IPS DF 19.7 (cell line): ENCODE data around the gene AP1G2.
"Not testable (repeated sequence)": the region's sequence is repeated elsewhere in the genome, so short reads cannot be mapped to it uniquely, and the experiment has no call there.

Source experiments
- DNase-seq: peaks from one replicate; pipeline ENCODE4 v3.0.0-alpha.2; 2013; ENCODE audit warnings: low read depth, low spot score

AP1G2 gene

DNA sequence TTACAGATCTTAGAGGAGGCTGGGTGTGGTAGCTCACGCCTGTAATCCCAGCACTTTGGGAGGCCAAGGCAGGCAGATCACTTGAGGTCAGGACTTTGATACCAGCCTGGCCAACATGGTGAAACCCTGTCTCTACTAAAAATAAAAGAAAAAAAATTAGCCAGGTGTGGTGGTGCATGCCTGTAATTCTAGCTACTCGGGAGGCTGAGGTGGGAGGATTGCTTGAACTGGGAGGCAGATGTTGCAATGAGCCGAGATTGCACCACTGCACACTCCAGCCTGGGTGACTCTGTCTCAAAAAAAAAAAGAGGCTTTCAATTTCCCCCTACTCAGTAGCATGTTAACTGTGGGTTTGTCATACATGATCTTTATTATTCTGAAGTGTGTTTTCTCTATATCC is 26.6 kb upstream of the AP1G2 start:
- not testable (repeated sequence) for DNase-seq

DNA sequence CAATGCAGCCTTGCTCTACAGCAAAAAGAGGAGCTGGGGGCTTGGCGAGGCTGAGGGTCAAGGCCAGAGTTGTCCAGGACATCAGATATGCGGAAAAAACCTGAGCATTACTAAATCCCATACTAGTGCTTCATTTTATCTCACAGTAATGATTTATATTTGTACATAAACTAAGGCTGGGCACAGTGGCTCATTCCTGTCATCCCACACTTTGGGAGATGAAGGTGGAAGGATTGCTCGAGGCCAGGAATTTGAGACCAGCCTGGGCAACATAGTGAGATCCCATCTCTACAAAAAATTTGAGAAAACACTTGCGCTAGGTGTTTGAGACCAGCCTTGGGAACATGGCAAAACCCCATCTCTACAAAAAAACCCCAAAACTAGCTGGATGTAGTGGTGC is 22.6 kb upstream of the AP1G2 start:
- DNase-seq, result no peak

DNA sequence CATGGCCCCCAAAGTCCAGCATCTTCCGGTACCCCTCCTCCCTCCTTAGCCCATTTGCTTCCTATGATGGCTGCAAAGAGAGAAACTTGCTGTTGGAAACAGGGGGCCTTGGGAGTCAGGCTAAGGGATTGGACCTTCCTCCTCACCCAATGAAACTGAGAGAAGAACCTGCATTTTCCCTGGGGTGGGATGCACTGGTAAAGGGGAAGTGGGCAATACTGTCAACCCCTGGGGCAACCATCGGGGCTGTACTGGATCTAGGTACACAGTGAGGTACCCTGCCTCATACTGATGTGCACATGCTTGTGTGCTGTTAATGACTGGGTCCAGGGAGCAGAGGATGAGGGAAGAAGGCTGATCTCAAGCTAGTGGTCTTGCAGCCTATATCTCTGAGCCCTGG is 22.0 kb upstream of the AP1G2 start:
- no peak for DNase-seq

DNA sequence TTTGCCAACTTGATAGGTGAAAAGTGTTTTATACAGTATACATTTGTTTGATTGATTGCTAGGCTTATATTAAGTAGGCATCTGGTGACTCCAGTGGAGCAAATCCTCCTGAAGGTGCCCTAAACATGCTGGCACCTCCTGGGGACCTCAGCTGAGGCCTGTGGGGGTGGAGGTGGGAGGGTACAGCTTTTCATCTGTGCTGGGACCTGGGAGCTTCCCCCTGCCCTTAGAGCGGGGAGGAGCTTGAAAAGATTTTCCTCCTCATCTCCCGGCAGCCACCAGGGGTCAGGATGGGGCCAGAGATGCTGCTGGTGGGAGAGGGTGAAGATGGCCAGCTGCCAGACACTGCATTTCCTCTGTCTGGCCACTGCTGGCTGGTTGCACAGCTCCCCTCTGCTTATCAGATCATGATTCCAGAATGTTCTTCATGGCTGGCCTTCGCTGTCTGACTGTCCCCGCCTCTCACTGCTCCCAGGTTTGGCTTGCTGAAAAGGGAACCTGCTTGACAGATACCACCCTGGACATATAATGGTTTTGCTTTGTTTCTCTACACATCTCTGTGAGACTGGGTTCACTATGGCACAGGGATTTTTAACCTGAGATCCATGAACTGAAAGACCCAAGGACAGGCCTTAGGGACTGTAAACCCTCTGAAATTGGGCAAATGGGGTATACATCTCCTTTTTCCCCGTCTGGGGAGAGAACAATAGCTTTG is 21.4 kb upstream of the AP1G2 start:
- DNase-seq, result no peak

DNA sequence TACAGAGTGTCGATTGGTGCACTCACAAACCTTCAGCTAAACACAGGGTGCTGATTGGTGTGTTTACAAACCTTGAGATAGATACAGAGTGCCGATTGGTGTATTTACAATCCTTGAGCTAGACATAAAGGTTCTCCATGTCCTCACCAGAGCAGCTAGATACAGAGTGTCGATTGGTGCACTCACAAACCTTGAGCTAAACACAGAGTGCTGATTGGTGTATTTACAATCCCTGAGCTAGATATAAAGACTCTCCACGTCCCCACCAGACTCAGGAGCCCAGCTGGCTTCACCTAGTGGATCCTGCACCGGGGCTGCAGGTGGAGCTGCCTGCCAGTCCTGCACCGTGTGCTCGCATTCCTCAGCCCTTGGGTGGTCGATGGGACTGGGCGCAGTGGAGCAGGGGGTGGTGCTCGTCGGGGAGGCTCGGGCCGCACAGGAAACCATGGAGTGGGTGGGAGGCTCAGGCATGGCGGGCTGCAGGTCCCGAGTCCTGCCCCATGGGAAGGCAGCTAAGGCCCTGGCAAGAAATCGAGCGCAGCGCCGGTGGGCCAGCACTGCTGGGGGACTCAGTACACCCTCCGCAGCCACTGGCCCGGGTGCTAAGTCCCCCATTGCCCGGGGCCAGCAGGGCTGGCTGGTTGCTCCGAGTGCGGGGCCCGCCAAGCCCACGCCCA is 17.1 kb upstream of the AP1G2 start:
- DNase-seq, result not testable (repeated sequence)

DNA sequence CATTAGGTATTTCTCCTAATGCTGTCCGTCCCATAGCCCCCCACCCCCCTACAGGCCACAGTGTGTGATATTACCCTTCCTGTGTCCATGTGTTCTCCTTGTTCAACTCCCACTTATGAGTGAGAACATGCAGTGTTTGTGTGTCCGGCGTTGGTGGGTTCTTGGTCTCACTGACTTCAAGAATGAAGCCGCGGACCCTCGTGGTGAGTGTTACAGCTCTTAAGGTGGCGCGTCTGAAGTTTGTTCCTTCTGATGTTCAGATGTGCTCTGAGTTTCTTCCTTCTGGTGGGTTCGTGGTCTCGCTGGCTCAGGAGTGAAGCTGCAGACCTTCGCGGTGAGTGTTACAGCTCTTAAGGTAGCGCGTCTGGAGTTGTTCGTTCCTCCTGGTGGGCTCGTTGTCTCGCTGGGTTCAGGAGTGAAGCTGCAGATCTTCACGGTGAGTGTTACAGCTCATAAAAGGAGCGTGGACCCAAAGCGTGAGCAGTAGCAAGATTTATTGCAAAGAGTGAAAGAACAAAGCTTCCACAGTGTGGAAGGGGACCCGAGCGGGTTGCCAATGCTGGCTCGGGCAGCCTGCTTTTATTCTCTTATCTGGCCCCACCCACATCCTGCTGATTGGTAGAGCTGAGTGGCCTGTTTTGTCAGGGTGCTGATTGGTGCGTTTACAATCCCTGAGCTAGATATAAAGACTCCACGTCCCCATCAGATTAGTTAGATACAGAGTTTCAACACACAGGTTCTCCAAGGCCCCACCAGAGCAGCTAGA is 16.4 kb upstream of the AP1G2 start:
- DNase-seq, result not testable (repeated sequence)

DNA sequence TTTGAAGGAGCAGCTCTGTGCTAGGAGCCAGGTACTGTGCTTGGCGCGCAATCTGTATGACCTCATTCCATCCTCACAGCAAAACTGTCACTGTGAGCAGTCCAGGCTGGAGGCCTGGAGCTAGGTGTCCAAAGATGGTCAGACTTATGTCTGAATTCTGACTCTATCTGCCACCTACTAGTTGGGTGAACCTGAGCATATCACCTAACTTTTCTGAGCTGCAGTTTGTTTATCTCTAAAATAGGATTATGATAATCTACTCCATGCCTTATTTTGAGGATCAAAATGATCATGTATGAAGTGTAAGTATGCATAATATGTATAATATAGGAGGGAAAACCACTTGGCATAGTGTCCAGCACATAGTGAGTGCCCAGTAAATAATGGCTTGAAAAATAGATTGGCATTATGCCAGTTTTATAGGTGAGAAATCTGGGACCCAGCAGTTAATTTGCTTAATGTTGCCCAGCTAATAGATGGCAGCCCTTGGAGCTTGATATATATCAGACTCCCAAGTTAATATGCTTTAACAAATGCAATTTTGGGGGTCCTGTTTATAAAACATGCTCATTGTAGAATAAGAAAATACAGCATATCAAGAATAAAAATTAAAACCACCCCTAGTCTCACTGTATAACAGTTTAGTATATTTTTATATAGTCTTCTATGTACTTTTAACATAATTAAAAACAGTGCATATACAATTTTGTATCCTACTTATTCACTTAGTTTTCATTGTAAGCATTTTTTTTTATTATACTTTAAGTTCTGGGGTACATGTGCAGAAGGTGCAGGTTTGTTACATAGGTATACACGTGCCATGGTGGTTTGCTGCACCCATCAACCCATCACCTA is 15.5 kb upstream of the AP1G2 start:
- no peak for DNase-seq

DNA sequence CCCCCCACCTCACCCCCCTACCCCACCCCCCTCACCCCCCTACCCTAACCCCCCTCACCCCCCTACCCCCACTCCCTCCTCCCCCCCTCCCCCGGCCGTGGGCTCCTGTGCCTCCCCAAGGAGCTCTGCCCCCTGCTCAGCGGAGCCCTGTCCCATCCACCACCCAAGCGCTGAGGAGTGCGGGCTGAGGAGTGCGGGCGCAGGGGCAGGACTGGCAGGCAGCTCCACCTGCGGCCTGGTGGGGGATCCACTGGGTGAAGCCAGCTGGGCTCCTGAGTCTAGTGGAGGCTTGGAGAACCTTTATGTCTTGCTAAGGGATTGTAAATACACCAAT is 13.3 kb upstream of the AP1G2 start:
- DNase-seq, result no peak

DNA sequence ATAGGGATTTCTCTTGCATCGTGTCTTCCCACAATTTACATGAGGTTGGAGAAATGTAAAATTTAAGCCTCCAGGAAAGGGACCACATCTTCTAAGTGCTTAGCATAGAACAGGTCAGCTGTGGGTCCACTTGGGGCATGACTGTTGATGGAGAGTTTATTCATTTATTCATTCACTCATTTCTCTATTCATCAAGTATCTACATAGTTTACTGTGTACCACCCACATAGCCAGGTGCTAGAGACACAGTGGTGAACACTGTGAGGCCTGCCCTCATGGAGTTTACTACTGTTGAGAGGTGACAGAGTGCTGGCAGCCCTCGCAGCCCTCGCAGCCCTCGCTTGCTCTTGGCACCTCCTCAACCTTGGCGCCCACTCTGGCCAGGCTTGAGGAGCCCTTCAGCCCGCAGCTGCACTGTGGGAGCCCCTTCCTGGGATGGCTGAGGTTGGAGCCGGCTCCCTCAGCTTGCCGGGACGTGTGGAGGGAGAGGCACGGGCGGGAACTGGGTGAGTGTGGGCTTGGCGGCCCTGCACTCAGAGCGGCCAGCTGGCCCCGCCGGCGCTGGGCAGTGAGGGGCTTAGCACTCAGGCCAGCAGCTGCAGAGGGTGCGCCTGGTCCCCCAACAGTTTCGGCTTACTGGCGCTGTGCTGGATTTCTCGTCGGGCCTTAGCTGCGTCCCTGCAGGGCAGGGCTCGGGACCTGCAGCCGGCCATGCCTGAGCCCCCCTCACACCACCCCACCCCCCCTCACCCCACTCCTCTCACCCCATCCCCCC is 12.7 kb upstream of the AP1G2 start:
- no peak for DNase-seq

DNA sequence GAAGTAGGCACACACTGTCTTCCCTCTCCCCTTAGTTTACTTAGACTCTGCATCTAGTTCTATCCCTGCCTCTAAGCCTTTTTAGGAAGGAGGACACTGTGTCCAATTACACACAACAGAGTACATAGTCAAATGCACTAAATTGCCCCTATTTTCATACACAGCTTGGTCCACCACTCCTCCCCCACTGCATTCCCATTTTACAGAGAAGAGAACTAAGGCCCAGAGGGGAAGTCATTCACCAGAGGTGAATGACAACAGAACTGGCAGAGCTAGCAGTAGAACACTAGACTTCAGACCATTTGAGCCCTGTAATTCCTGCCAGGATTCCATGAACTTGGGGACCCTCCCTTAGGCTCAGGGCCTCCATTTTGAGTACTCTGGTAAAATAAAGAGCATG is 12.1 kb upstream of the AP1G2 start:
- DNase-seq, result no peak

DNA sequence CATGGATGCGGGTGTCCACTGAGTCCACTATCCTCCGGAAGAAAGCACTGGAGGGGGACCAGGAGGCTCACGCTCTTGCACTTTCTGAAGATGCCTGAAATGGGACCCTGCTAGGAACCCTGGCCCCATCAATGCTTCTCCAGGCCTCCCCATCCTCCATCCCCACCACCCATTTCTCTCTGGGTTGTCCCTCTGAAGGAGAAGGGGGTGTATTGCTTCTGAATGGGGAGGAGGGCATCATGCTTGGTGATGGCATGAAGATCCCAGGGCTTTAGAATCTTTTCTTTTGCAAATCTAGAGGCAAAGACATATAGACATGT is 11.7 kb upstream of the AP1G2 start:
- no peak for DNase-seq

DNA sequence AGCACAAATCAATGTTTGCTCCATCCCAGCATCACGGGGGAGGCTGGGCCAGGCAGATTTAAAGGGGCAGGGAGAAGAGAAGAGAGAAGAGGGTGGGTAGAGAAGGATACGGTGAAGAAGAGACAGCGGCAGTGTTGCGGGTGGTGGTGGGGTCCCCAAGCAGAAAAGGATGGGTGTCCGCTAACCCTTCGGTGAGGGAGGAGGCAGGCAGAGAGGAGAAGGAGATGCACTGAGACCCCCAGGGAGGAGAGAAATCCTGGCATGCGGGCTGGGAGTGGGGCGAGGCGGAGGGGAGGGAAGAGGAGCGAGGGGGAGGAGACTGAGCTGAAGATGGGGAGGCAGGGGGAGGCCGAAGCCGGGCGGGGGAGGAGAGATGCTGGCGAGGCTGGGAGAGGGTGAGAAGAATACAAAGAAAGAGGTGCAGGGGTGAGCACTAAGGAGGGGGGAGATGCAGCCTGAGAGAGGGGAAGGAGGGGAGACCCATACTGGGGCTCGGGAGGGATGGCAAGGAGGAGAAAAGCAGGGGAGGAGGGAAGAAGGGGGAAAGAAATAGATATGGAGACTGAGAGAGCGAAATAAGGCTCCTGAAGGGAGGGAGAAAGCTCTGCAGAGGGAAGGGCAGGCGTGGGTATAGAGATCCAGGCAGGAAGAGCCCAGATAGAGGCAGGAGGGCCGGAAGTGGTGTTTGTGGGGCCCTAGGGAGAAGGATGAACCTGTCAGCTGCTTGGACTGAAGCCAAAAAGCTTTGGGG is 11.1 kb upstream of the AP1G2 start, which contains the start of gene JPH4:
TSS of gene JPH4 (minus strand) at position 231 of the 751 bp plus-strand sequence. CDS start 1,337 bp downstream, outside the sequence.
- no peak for DNase-seq

DNA sequence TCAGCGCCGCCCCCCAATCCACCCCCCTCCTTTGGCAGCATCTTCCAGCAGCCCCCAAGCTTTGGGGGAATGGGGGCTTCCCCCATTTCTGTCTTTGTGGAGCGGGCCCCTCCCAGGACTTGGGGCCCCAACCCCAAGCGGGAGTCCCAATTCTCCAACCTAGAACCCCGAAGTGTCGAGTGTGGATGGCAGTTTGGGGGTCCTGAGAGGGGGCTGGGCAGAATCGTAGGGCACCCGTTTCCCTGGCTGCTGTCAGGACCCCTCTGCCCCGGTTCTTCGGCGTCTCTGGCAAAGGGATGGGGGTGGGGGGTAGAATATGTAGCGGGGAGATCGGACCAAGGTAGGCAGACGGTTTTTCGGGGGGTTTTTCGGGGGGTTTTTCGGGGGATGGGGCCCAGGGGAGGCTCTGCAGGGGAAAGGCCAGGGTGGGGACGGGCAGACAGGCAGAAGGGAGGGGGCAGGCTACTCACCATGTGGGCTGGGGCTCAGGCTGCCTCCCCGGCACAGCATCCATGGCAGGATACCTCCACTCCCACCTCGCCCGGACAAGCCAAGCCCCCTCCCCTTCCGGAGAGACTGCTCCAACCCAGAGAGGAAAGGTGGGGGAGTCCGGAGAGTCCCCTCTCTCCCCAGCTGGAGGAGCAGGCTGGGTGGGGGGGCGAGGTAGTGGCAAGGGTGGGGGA is 10.3 kb upstream of the AP1G2 start:
- DNase-seq, result no peak

DNA sequence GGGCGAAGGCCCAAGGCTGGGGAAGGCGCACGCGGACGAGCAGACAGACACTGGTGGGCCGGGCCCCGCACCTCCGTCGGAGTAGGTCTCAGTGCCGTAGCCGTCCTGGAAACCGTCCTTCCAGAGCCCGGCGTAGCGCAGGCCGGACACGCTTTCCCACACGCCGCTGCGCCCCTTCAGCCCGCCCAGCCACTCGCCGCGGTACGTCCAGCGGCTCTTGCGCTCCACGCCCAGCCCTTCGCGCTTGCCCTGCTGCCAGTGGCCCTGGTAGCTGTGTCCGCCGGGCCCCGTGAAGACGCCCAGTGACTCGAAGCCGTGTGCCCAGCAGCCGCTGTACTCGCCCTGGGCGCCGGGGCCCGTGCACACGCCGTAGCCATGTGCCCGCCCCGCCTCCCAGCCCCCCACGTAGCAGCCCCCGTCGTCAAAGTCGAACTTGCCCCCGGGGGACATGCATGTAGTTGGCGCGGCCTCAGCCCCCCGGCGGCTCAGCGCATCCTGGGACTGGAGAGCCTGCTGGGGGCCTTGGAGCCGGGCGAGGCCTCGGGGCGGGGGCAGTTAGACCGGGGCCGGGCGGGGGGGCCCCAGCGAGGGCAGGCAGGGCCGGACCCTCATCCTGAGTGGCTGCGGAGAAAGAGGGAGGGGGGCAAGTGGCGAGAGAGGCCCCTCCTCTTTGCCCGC is 9.6 kb upstream of the AP1G2 start:
- DNase-seq, result no peak

DNA sequence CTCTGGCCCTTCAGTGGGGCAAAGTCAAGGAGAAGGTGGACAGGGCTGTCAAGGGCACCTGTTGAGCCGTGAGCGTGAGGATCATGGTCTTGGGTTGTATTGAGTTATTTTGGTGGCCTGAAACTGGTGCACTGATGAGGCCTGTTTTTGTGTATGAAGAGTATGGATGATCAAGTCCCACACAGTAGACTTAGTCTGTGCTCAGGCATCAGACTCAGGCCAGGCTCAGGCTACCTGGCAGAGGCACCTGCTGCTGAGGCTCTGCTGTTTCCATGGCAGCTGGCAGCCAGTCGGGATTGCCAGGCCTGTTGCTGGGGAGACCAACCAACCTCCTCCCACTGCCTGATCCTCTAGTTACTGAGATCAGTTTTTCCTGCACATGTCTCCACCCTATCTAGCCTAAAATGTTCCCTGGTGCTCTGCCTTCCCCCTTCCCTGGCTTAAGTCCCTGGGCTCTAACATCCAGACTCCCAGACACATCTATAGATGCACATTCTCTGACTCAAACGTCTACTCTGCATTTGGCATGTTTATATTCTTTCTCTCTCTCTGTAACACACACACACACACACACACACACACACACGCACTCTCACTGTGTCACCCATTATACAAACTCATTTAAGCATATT is 5.9 kb upstream of the AP1G2 start:
- DNase-seq, result no peak

DNA sequence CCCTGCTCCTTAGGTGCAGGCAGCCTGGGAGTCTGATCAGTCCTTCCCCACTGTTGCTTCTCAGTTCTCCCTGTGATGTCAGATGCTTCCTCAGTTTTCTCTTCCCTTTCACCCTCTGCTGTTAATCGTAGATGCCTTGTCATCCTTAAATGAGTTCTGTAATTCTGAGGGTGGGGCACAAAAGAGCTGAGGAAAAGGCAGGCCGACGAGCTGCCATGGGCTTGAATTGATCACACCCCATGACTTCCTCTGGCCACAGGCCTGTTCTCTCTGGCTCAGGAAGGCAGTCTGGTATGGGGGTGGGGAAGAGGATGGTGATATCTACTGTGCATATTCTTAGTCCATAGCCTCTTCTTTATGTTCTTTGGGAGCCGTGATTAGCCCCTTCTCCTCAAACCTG is 5.2 kb upstream of the AP1G2 start:
- no peak for DNase-seq

DNA sequence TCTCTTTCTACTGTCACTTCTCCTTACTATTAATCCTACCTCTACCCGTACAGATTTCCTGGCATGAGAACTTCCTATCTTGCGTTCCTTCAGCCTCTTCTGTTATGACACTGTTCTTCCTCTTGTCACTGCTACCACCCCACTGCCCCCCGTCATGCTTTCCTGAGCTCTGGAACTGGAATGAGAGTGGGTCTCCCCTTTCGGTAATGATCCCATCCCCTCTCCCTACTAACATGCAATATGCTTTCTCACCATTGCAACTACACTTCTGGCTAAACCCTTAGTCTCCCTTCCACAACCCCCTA is 4.9 kb upstream of the AP1G2 start:
- DNase-seq, result no peak

DNA sequence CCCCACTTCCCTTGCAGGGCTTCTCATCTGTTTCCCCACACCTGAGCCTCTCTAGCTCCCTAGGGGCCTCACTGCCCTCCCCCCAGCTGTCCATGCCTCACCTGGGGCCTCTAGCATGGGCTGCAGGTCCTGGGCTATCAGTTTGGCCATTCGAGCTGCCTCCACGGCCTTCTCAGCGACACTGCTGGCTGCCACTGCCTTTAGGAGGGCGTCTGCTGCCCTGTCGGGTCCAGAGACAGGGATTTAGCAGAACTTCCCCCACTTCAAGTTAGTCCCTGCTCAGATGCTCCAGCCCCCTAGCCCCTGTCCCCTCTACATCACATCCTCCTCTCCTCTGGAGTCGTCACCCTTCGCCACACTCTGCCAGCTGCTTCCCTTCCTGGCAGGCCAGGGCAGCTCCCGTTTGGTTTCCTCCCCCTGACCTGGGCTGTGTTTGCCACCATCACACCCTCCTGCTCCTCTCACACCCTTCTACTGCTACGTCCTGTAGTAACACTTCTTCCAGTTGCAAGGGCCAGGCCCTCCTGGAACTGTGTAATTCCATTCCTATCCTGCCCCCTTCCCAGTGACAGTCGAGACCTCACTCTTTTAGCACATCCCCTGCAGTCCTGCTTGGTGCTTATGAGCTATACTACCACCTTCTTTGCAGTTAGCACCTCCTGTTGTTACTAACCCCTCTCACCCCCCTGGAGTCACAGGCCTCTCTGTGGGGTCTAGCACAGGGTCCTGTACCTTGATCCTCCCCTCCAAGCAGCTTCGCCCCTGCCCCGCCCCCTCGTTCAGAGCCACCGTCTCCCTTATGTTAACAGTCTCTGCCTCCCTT is 4.3 kb upstream of the AP1G2 start:
- no peak for DNase-seq
